Measurements from ENCODE around the gene ZDHHC14.

ZDHHC14 gene

DNA sequence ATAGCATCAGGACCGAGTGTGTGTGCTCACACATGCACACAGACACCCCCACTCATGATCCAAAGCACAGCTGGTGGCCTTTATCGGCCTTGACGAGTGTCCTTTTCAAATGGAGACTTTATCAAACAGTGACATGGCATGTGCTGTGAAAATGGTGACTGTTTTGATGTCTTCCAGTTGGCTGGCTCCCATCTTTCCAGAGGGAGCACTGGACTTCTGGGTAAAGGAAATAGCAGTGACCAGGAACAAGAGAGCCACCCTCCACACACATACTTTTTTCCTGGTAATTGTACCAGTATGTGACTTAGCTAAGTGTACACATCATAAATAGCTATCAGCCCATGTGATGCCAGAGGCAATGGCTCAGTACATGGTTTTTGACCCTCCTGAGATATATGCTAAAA, 52.7 kb downstream of the ZDHHC14 start:
- TF ChIP-seq TEAD4 (IDR thresholded peaks at IDR 0.05) (no peak), ZBTB7A (IDR thresholded peaks at IDR 0.05; ENCODE audit: low read depth) (no peak)

DNA sequence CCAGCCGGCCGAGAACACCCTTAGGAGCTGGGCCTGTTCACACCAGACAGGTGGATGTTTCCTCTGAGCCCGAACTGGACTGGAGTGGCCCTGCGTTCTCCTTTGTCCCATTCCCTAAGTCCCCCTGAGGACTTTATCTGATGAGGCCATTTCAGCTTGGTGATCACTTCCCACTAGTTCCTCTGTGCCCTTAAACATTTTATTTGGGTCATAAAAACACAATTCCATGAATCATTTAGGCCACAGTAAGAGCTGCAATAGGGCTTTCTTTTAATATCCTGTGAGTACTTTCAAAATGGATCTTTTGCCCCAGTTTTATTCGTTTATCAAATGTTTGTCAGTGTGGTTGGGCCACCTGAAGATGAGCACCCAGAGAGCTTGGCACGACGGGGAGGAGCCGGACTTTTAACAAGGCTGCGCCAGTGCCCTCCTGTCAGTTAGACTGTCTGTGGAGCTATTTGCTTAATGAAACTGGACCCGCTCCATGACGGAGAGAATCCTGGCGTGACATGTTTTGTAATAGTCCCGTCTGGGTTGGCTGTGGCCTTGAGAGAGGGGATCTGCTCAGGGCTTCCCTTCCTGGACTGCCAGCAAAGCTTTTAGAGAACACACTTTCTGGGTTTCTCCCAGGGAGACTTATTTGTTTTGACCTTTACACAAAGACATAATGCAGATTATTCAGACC, 53.5 kb downstream of the ZDHHC14 start:
- TF ChIP-seq FOXM1 (IDR thresholded peaks at IDR 0.05; ENCODE audit: borderline replicate concordance, low read depth): no peak
- TF ChIP-seq TCF12 (IDR thresholded peaks at IDR 0.05; ENCODE audit: low read depth): no peak
- TF ChIP-seq CEBPB (IDR thresholded peaks at IDR 0.05): no peak
- TF ChIP-seq CREB1 (IDR thresholded peaks at IDR 0.05; ENCODE audit: low read depth): no peak
- no peak for TF ChIP-seq EP300 (IDR thresholded peaks at IDR 0.05; ENCODE audit: borderline replicate concordance)
- TF ChIP-seq RAD21 (IDR thresholded peaks at IDR 0.05; ENCODE audit: low read depth): no peak
- TF ChIP-seq YY1 (IDR thresholded peaks at IDR 0.05; ENCODE audit: low read depth): no peak
- TF ChIP-seq EGR1 (IDR thresholded peaks at IDR 0.05): no peak
- TF ChIP-seq TEAD4 (IDR thresholded peaks at IDR 0.05): no peak
- no peak for TF ChIP-seq TAF1 (IDR thresholded peaks at IDR 0.05; ENCODE audit: low read depth)
- TF ChIP-seq, protein P1, sequence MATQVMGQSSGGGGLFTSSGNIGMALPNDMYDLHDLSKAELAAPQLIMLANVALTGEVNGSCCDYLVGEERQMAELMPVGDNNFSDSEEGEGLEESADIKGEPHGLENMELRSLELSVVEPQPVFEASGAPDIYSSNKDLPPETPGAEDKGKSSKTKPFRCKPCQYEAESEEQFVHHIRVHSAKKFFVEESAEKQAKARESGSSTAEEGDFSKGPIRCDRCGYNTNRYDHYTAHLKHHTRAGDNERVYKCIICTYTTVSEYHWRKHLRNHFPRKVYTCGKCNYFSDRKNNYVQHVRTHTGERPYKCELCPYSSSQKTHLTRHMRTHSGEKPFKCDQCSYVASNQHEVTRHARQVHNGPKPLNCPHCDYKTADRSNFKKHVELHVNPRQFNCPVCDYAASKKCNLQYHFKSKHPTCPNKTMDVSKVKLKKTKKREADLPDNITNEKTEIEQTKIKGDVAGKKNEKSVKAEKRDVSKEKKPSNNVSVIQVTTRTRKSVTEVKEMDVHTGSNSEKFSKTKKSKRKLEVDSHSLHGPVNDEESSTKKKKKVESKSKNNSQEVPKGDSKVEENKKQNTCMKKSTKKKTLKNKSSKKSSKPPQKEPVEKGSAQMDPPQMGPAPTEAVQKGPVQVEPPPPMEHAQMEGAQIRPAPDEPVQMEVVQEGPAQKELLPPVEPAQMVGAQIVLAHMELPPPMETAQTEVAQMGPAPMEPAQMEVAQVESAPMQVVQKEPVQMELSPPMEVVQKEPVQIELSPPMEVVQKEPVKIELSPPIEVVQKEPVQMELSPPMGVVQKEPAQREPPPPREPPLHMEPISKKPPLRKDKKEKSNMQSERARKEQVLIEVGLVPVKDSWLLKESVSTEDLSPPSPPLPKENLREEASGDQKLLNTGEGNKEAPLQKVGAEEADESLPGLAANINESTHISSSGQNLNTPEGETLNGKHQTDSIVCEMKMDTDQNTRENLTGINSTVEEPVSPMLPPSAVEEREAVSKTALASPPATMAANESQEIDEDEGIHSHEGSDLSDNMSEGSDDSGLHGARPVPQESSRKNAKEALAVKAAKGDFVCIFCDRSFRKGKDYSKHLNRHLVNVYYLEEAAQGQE (IDR thresholded peaks at IDR 0.05; ENCODE audit: low read depth): no peak
- no peak for TF ChIP-seq ZBTB7A (IDR thresholded peaks at IDR 0.05; ENCODE audit: low read depth)
- TF ChIP-seq, protein P2, sequence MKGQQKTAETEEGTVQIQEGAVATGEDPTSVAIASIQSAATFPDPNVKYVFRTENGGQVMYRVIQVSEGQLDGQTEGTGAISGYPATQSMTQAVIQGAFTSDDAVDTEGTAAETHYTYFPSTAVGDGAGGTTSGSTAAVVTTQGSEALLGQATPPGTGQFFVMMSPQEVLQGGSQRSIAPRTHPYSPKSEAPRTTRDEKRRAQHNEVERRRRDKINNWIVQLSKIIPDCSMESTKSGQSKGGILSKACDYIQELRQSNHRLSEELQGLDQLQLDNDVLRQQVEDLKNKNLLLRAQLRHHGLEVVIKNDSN (IDR thresholded peaks at IDR 0.05): no peak

DNA sequence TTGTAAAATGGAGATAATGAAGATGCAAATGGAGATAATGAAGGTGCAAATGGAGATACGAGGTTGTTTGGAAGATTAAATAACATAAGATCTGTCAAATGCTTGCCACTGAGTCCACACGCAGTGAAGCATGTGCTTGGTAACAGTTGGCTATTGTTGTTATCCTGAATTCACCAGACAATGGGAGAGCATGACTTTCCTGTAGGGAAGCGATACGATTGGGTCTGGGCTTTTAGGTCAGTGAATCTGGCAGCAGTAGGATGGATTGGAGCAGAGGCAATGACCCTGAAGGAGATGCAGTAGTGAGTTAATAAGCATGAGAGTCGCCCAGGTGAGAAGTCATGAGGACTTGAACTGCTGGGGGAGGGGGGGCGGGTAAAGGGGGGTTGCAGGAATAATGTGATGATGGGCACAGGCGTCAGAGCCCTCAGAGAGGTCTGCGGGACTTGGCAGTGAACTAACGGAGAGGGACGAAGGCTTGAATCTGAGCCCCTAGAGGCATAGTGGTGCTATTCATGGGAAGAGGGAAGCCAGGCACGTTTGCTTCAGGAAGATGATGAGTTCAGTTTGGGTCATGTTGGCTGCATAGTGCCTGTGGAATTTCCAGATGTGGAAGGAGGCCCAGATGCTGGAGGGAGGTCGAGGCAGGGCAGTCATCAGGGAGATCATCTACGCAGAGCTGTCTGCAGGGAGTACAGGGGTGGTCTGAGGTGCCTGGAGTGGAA, 55.4 kb downstream of the ZDHHC14 start:
- TF ChIP-seq, protein P3, sequence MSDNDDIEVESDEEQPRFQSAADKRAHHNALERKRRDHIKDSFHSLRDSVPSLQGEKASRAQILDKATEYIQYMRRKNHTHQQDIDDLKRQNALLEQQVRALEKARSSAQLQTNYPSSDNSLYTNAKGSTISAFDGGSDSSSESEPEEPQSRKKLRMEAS (IDR thresholded peaks at IDR 0.05): no peak
- TF ChIP-seq, protein P1 (IDR thresholded peaks at IDR 0.05; ENCODE audit: low read depth): no peak
- no peak for TF ChIP-seq NFIC (IDR thresholded peaks at IDR 0.05)
- TF ChIP-seq, protein P2 (IDR thresholded peaks at IDR 0.05): no peak
- TF ChIP-seq TEAD4 (IDR thresholded peaks at IDR 0.05): no peak
- TF ChIP-seq YY1 (IDR thresholded peaks at IDR 0.05; ENCODE audit: low read depth): no peak
- no peak for TF ChIP-seq ZBTB7A (IDR thresholded peaks at IDR 0.05; ENCODE audit: low read depth)
- TF ChIP-seq CREB1 (IDR thresholded peaks at IDR 0.05; ENCODE audit: low read depth): no peak
- TF ChIP-seq CEBPB (IDR thresholded peaks at IDR 0.05): no peak
- TF ChIP-seq EGR1 (IDR thresholded peaks at IDR 0.05): no peak
- no peak for TF ChIP-seq RAD21 (IDR thresholded peaks at IDR 0.05; ENCODE audit: low read depth)
- no peak for TF ChIP-seq TCF12 (IDR thresholded peaks at IDR 0.05; ENCODE audit: low read depth)
- no peak for TF ChIP-seq FOXM1 (IDR thresholded peaks at IDR 0.05; ENCODE audit: borderline replicate concordance, low read depth)
- TF ChIP-seq EP300 (IDR thresholded peaks at IDR 0.05; ENCODE audit: borderline replicate concordance): no peak
- no peak for TF ChIP-seq TAF1 (IDR thresholded peaks at IDR 0.05; ENCODE audit: low read depth)

DNA sequence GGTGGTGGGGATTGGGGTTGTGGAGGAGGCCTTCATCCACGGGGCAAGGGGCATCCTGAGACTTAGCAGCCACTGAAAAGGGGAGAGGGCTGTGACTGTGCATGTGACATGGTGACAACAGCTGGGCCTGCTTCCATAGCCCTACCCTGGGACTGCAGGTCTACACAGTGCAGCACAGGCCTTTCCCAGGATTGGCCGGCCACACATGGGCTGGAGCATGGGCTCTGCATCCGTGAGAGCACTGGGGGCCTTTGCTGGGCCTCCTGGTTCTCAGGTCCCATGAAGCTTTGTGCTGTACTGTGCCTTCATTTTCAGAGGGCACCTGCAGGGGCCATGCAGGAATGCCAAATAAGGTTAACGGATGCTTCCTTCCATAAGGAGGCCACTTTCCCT, 56.0 kb downstream of the ZDHHC14 start:
- TF ChIP-seq FOXM1 (IDR thresholded peaks at IDR 0.05; ENCODE audit: borderline replicate concordance, low read depth): no peak
- no peak for TF ChIP-seq RAD21 (IDR thresholded peaks at IDR 0.05; ENCODE audit: low read depth)
- no peak for TF ChIP-seq CEBPB (IDR thresholded peaks at IDR 0.05)

DNA sequence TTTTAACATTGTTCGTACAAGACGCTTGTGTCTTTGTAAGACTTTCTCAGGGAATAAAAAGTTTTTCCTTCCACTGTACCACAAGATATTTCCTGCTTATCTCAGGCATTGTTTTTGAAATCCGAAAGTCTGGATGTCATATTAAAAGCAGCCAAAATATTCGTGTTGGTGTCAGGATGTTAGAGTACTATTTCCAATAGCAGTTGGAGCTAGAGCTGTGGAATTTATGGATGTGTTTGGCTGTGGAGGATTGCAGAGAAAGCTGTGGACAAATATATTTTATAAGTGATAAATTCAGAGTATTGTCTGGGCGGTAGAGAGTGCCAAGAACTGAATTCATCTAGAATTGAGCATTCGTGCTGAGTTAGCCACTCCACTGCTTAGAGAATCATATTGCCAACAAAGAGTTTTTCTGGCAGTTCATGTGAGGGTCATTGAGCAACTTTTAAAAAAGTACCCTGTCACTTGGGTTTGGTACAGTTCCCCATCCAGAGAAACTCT, 57.7 kb downstream of the ZDHHC14 start:
- TF ChIP-seq, protein P2 (IDR thresholded peaks at IDR 0.05): no peak
- TF ChIP-seq NFIC (IDR thresholded peaks at IDR 0.05) (no peak), EGR1 (IDR thresholded peaks at IDR 0.05) (no peak), EP300 (IDR thresholded peaks at IDR 0.05; ENCODE audit: borderline replicate concordance) (no peak), FOXM1 (IDR thresholded peaks at IDR 0.05; ENCODE audit: borderline replicate concordance, low read depth) (no peak), TAF1 (IDR thresholded peaks at IDR 0.05; ENCODE audit: low read depth) (no peak), TCF12 (IDR thresholded peaks at IDR 0.05; ENCODE audit: low read depth) (no peak), CEBPB (IDR thresholded peaks at IDR 0.05) (no peak), RAD21 (IDR thresholded peaks at IDR 0.05; ENCODE audit: low read depth) (no peak), TEAD4 (IDR thresholded peaks at IDR 0.05) (no peak), YY1 (IDR thresholded peaks at IDR 0.05; ENCODE audit: low read depth) (no peak), CREB1 (IDR thresholded peaks at IDR 0.05; ENCODE audit: low read depth) (no peak), ZBTB7A (IDR thresholded peaks at IDR 0.05; ENCODE audit: low read depth) (no peak)
- TF ChIP-seq, protein P3 (IDR thresholded peaks at IDR 0.05): no peak
- TF ChIP-seq, protein P1 (IDR thresholded peaks at IDR 0.05; ENCODE audit: low read depth): no peak
